Measurements from ENCODE around the gene ZNF878. TPM values are rescaled to one million over a fixed set of nuclear protein-coding genes. Genes with fewer than 3 reads are reported as not detected.

Gene ZNF878
- total and polyA plus RNA-seq, 5 donors from 2014 or later, result 0.22 TPM; not detected in 4

DNA sequence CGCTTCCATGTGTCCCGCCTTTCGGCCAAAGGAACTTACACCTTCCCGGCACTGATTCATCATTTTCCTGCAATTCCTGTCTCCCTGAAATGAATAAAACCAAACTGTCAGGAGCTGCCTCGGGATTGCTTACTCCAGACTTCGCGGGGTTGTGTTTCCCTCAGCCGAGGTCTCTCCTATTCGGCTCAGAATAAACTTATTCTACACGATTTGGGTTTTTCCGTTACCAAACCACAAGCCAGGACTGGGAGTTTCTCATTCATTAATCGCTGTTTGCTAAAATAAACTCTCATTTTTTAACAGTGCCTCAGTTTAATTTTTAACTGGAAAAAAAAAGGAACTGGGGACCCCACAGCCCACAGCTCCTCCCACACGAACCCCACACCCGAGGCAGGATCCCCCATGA is 667 bp downstream of the ZNF878 start:
- H3K27ac Mint-ChIP-seq, result peak overlapping the region in 1 of 3 donors; percentile 9
- no peak overlapping the region for H3K27ac ChIP-seq (ENCODE audit: insufficient read depth, low read length, poor library complexity, severe bottlenecking)
- DNase-seq, result no peak
- H3K36me3 Mint-ChIP-seq, result no peaks in the 10 kb centered on the region
- peaks cover 3 to 8% of the 10 kb centered on the region in 2 experiments for H3K9me3 ChIP-seq (ENCODE audit: control insufficient read depth in 2 of 2, low read length in 2 of 2)
- H3K4me1 ChIP-seq (ENCODE audit: control insufficient read depth, insufficient read depth, low read length, poor library complexity, severe bottlenecking), result peaks cover 11% of the 10 kb centered on the region
- no peak for ATAC-seq (ENCODE audit: low read depth in 2 of 2)
- peak overlapping the region; percentile 74 to 86 (median 78) for H3K4me3 Mint-ChIP-seq
- H3K9me3 Mint-ChIP-seq, result peaks cover 0 to 15% (median 2%) of the 10 kb centered on the region in 7 donors
- peaks cover 4 to 16% (median 12%) of the 10 kb centered on the region in 4 donors for H3K4me1 Mint-ChIP-seq
- H3K36me3 ChIP-seq (ENCODE audit: control insufficient read depth, insufficient read depth, low read length), result no peaks in the 10 kb centered on the region
- H3K4me3 ChIP-seq (ENCODE audit: low read depth, low read length), result peak overlapping the region; percentile 59
- peaks cover 26% of the 10 kb centered on the region for H3K27me3 Mint-ChIP-seq
- H3K27me3 ChIP-seq (ENCODE audit: control insufficient read depth, insufficient read depth, low read length), result no peaks in the 10 kb centered on the region

DNA sequence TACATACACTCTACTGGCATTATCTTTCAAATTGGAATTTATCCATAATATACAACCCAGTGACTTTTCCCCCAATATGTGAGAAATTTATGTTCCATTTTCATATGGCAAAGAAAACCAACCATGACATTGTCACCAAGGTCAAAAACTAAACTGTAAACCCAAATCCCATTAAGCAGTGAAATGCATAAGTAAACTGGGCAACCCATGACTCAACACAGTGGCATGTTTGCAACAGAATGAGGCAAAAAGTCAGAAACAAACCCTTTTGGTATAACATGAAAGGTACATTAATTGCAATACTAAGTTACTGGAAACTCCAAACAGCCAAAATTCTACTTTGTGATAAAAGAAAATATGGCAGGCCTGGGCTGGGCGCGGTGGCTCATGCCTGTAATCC is 4.9 kb downstream of the ZNF878 start:
- DNase-seq, result no peak

DNA sequence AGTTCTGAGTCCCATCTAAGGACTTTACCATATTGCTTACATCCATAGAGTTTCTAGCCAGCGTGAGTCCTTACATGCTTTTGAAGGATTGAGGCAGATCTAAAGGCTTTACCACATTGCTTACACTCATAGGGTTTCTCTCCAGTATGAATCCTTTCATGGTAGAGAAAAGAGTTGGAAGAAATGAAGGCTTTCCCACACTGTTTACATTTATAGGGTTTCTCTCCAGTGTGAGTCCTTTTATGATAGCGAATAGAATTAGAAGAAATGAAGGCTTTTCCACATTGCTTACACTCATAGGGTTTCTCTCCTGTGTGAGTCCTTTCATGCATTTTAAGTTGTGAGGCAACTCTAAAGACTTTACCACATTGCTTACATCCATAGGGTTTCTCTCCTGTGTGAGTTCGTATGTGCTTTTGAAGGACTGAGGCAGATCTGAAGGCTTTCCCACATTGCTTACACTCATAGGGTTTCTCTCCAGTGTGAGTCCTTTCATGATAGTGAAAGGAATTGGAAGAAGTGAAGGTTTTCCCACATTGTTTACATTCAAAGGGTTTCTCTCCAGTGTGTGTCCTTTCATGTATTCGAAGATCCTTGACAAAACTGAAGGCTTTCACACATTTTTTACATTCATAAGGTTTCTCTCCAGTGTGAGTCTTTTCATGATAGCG is 8.9 kb downstream of the ZNF878 start:
- no peak overlapping the region for H3K4me3 Mint-ChIP-seq
- Histone ChIP-seq H3K4me1 (ENCODE audit: control insufficient read depth, insufficient read depth, low read length, poor library complexity, severe bottlenecking) (no peaks in the 10 kb centered on the region), H3K9me3 (ENCODE audit: control insufficient read depth in 2 of 2, low read length in 2 of 2) (peaks cover 39 to 55% of the 10 kb centered on the region in 2 experiments), H3K27me3 (ENCODE audit: control insufficient read depth, insufficient read depth, low read length) (no peaks in the 10 kb centered on the region), H3K27ac (ENCODE audit: insufficient read depth, low read length, poor library complexity, severe bottlenecking) (no peak overlapping the region), H3K36me3 (ENCODE audit: control insufficient read depth, insufficient read depth, low read length) (peaks cover 3% of the 10 kb centered on the region), H3K4me3 (ENCODE audit: low read depth, low read length) (no peak overlapping the region)
- H3K36me3 Mint-ChIP-seq, result no peaks in the 10 kb centered on the region
- ATAC-seq (ENCODE audit: low read depth in 2 of 2), result no peak
- H3K4me1 Mint-ChIP-seq, result no peaks in the 10 kb centered on the region
- DNase-seq, result no peak
- H3K9me3 Mint-ChIP-seq, result peaks cover 0 to 42% (median 16%) of the 10 kb centered on the region in 7 donors
- H3K27me3 Mint-ChIP-seq, result no peaks in the 10 kb centered on the region
- no peak overlapping the region for H3K27ac Mint-ChIP-seq

More for the DNA sequence above, 4.9 kb downstream of the ZNF878 start:
- Histone ChIP-seq H3K36me3 (ENCODE audit: control insufficient read depth, insufficient read depth, low read length) (peaks cover 3% of the 10 kb centered on the region), H3K27me3 (ENCODE audit: control insufficient read depth, insufficient read depth, low read length) (no peaks in the 10 kb centered on the region), H3K9me3 (ENCODE audit: control insufficient read depth in 2 of 2, low read length in 2 of 2) (peaks cover 29 to 38% of the 10 kb centered on the region in 2 experiments), H3K27ac (ENCODE audit: insufficient read depth, low read length, poor library complexity, severe bottlenecking) (no peak overlapping the region), H3K4me1 (ENCODE audit: control insufficient read depth, insufficient read depth, low read length, poor library complexity, severe bottlenecking) (peaks cover 8% of the 10 kb centered on the region), H3K4me3 (ENCODE audit: low read depth, low read length) (no peak overlapping the region)
- Mint-ChIP-seq H3K36me3 (no peaks in the 10 kb centered on the region), H3K4me3 (no peak overlapping the region), H3K27me3 (peaks cover 6% of the 10 kb centered on the region), H3K9me3 (peaks cover 0 to 36% (median 17%) of the 10 kb centered on the region in 7 donors), H3K27ac (no peak overlapping the region), H3K4me1 (peaks cover 4 to 12% (median 5%) of the 10 kb centered on the region in 4 donors)
- ATAC-seq (ENCODE audit: low read depth in 2 of 2), result no peak

DNA sequence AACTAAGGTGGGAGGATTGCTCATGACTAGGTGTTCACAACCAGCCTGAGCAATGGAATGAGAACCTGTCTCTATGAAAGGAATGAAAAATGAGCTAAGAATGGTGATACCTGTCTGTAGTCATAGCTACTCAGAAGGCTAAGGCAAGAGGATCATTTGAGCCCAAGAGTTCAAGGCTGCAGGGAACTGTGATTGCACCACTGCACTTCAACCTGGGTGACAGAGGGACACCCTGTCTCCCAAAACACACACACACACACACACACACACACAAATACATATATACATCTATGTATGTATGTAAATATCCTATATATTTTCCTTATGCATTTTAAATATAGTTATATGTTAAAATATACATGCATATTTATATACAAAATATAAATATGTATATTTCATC is 9.9 kb downstream of the ZNF878 start:
- peaks cover 38 to 55% of the 10 kb centered on the region in 2 experiments for H3K9me3 ChIP-seq (ENCODE audit: control insufficient read depth in 2 of 2, low read length in 2 of 2)
- Mint-ChIP-seq H3K4me1 (no peaks in the 10 kb centered on the region), H3K27ac (no peak overlapping the region), H3K4me3 (no peak overlapping the region), H3K36me3 (no peaks in the 10 kb centered on the region), H3K27me3 (no peaks in the 10 kb centered on the region), H3K9me3 (peaks cover 0 to 42% (median 18%) of the 10 kb centered on the region in 7 donors)
- DNase-seq, result no peak
- no peak overlapping the region for H3K27ac ChIP-seq (ENCODE audit: insufficient read depth, low read length, poor library complexity, severe bottlenecking)
- H3K4me1 ChIP-seq (ENCODE audit: control insufficient read depth, insufficient read depth, low read length, poor library complexity, severe bottlenecking), result no peaks in the 10 kb centered on the region
- no peak overlapping the region for H3K4me3 ChIP-seq (ENCODE audit: low read depth, low read length)
- H3K36me3 ChIP-seq (ENCODE audit: control insufficient read depth, insufficient read depth, low read length), result peaks cover 3% of the 10 kb centered on the region
- ATAC-seq (ENCODE audit: low read depth in 2 of 2), result no peak
- no peaks in the 10 kb centered on the region for H3K27me3 ChIP-seq (ENCODE audit: control insufficient read depth, insufficient read depth, low read length)

DNA sequence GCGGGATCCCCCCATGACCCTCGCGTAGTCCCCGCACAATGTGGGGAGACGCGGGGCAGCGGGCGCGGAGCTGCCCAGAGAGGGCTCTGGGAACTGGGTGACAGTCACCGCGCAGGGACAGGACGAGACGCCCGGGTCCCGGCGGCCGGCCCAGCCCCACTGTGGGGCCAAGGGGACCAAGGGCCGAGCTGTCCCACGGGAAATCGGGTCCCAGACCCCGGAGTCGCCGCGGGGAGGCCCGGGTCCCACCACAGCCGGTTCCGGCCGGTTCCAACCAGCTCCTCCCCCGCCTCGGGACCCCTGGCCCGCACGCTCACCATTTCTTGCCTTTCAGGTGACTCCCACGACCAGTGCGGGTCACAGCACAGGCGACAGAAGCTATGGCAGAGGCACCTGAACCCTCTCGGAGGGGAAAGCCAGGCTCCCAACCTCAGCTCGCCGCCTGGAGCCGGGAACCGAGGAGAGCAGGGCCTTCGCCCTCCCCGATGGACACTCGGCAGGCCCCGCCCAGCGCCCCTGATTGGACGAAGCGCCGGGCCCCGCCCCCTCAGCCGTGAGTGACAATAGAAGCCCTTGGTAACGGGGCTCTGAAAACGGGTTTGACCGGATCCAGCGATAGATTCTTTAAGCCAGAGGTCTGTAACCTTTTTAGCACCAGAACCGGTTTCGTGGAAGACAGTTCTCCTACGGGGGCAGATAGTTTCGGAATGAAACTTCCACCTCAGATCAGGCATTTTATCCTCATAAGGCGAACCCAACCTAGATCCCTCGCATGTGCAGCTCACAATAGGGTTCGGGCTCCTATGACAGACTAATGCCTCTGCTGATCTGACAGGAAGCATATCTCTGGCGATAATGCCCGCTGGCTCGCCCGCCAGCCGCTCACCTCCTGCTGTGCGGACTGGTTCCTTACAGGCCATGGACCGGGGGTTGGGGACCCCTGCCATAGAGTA is 17.3 kb downstream of the ZNF878 start, which contains the start of gene ZNF433:
ZNF433 (minus strand) TSS at position 460 of the 953 bp plus-strand sequence; CDS start at position 320, 140 bp downstream.
- H3K9me3 Mint-ChIP-seq, result peaks cover 0 to 23% (median 0%) of the 10 kb centered on the region in 7 donors
- peak; percentile 79 to 82 for ATAC-seq (ENCODE audit: low read depth in 2 of 2)
- H3K4me3 ChIP-seq (ENCODE audit: low read depth, low read length), result peak within 1 kb of the TSS; percentile 82

DNA sequence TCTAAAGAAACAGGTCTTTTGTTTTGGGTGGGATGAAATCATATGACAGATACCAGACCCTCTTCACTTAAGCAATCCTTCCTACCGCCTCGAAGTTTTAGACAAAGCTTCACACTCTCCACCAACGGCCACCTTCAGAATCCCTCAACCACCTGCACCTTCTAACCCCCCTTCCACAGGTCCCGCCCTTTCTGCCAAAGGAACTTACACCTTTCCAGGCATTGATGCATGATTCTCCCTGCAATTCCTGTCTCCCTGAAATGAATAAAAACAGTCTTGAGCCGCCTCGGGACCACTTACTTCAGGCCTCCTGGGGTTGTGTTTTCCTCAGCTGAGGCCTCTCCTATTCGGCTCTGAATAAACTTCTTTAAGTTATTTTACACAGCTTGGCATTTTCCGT is 18.1 kb downstream of the ZNF878 start:
- H3K9me3 Mint-ChIP-seq, result peaks cover 0 to 26% (median 0%) of the 10 kb centered on the region in 7 donors
- peaks cover 5% of the 10 kb centered on the region for H3K36me3 Mint-ChIP-seq
- no peak overlapping the region for H3K27ac ChIP-seq (ENCODE audit: insufficient read depth, low read length, poor library complexity, severe bottlenecking)
- peaks cover 0 to 15% (median 3%) of the 10 kb centered on the region in 4 donors for H3K4me1 Mint-ChIP-seq
- H3K4me3 ChIP-seq (ENCODE audit: low read depth, low read length), result no peak overlapping the region
- H3K4me3 Mint-ChIP-seq, result peak overlapping the region in 3 of 4 donors; percentile 67 to 77 (median 72)
- peak overlapping the region; percentile 29 to 52 (median 50) for H3K27ac Mint-ChIP-seq
- H3K36me3 ChIP-seq (ENCODE audit: control insufficient read depth, insufficient read depth, low read length), result no peaks in the 10 kb centered on the region
- no peaks in the 10 kb centered on the region for H3K27me3 ChIP-seq (ENCODE audit: control insufficient read depth, insufficient read depth, low read length)
- no peaks in the 10 kb centered on the region for H3K27me3 Mint-ChIP-seq
- peaks cover 6% of the 10 kb centered on the region for H3K4me1 ChIP-seq (ENCODE audit: control insufficient read depth, insufficient read depth, low read length, poor library complexity, severe bottlenecking)
- no peak for DNase-seq
- H3K9me3 ChIP-seq (ENCODE audit: control insufficient read depth in 2 of 2, low read length in 2 of 2), result peaks cover under 1 to 13% of the 10 kb centered on the region in 2 experiments
- ATAC-seq (ENCODE audit: low read depth in 2 of 2), result no peak

More for the DNA sequence above, 17.3 kb downstream of the ZNF878 start, which contains the start of gene ZNF433:
- H3K4me3 Mint-ChIP-seq, result peak within 1 kb of the TSS; percentile 85 to 92 (median 90)
- Histone ChIP-seq H3K9me3 (ENCODE audit: control insufficient read depth in 2 of 2, low read length in 2 of 2) (peaks cover 0 to 8% of the 10 kb centered on the region in 2 experiments), H3K27me3 (ENCODE audit: control insufficient read depth, insufficient read depth, low read length) (no peaks in the 10 kb centered on the region), H3K27ac (ENCODE audit: insufficient read depth, low read length, poor library complexity, severe bottlenecking) (no peak within 1 kb of the TSS), H3K4me1 (ENCODE audit: control insufficient read depth, insufficient read depth, low read length, poor library complexity, severe bottlenecking) (peaks cover 6% of the 10 kb centered on the region), H3K36me3 (ENCODE audit: control insufficient read depth, insufficient read depth, low read length) (no peaks in the 10 kb centered on the region)
- no peaks in the 10 kb centered on the region for H3K27me3 Mint-ChIP-seq
- peaks cover 5% of the 10 kb centered on the region for H3K36me3 Mint-ChIP-seq
- DNase-seq, result peak; percentile 40 to 69 (median 53)
- peak within 1 kb of the TSS; percentile 50 to 79 (median 65) for H3K27ac Mint-ChIP-seq
- H3K4me1 Mint-ChIP-seq, result peaks cover 0 to 15% (median 3%) of the 10 kb centered on the region in 4 donors

DNA sequence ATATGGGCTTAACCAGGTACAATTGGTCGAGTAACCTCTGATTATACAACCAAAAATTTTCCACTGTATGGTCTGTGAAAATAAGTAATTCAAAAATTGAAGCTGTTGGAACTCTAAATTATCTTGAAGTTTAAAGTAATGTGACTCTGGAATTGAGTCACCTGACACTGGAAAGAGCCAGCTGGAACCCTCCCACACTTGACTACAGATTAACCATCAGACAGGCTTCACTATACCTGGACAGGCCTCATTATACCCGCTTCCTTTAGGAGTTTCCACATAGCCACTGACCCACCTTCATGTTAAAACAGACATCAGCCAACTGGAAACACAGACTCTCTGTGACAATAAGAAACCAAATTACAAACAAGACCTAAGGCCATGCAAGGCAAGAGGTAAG is 18.6 kb downstream of the ZNF878 start:
- Histone ChIP-seq H3K9me3 (ENCODE audit: control insufficient read depth in 2 of 2, low read length in 2 of 2) (peaks cover 2 to 18% of the 10 kb centered on the region in 2 experiments), H3K27ac (ENCODE audit: insufficient read depth, low read length, poor library complexity, severe bottlenecking) (no peak overlapping the region), H3K36me3 (ENCODE audit: control insufficient read depth, insufficient read depth, low read length) (no peaks in the 10 kb centered on the region), H3K4me1 (ENCODE audit: control insufficient read depth, insufficient read depth, low read length, poor library complexity, severe bottlenecking) (peaks cover 6% of the 10 kb centered on the region), H3K27me3 (ENCODE audit: control insufficient read depth, insufficient read depth, low read length) (no peaks in the 10 kb centered on the region), H3K4me3 (ENCODE audit: low read depth, low read length) (no peak overlapping the region)
- peaks cover 0 to 26% (median 0%) of the 10 kb centered on the region in 7 donors for H3K9me3 Mint-ChIP-seq
- peak overlapping the region; percentile 29 to 52 (median 50) for H3K27ac Mint-ChIP-seq
- DNase-seq (no peak), ATAC-seq (ENCODE audit: low read depth in 2 of 2) (no peak)
- H3K27me3 Mint-ChIP-seq, result no peaks in the 10 kb centered on the region
- peak overlapping the region in 3 of 4 donors; percentile 67 to 77 (median 72) for H3K4me3 Mint-ChIP-seq
- H3K4me1 Mint-ChIP-seq, result peaks cover 0 to 15% (median 3%) of the 10 kb centered on the region in 4 donors
- peaks cover 5% of the 10 kb centered on the region for H3K36me3 Mint-ChIP-seq
